HG02571 (cell line): ENCODE data around the gene DNAH14.
"Not testable (repeated sequence)": the region's sequence is repeated elsewhere in the genome, so short reads cannot be mapped to it uniquely, and the experiment has no call there.

Experiments used
- ATAC-seq: cut with Tn5 transposase; IDR thresholded peaks from one replicate; pipeline ENCODE4 v1.9.1; 2021; ENCODE audit warnings: mild to moderate bottlenecking, moderate library complexity; ENCODE audit not compliant: unreplicated experiment

Gene DNAH14

DNA sequence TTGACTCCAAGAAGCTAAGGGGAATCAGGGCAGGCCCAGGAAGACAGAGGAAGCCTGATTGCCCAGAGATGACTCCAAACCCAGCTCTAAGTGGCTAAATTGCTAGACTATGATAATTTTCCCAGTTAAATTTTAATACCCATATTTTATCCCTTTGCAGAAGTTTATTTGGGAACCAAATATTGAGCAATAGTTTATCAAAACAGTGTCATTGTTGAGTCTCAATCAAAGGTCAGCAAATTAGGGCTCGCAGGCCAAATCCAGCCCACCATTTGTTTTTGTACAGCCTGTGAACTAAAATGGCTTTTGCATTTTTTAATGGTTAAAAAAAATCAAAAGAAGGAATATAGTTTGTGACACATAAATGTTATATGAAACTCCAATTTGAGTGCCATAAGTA, 451.2 kb downstream of the DNAH14 start:
- no peak for ATAC-seq

DNA sequence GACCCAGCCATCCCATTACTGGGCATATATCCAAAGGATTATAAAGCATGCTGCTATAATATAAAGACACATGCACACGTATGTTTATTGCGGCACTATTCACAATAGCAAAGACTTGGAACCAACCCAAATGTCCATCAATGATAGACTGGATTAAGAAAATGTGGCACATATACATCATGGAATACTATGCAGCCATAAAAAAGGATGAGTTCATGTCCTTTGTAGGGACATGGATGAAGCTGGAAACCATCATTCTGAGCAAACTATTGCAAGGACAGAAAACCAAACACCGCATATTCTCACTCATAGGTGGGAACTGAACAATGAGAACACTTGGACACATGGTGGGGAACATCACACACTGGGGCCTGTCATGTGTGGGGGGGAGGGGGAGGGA, 457.4 kb downstream of the DNAH14 start:
- ATAC-seq: not testable (repeated sequence)

DNA sequence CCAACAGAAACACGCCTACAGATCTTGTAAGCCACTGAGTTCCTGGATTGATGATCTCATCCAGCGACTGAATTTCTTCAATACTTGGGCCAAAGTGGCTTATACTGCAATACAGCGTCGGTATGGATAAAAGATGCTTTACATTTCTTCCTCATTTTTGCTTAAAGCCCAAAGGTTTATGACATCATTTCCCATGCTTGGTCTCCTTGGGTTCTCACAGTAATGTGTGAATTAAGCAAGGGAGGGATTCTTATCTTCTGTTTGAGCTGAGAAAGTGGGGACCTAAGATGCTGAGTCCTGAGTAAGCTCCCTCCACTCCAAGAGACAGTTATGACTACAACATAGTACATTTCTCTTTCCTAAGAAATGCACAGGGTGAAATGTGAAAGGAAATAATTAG, 458.9 kb downstream of the DNAH14 start:
- ATAC-seq: no peak

DNA sequence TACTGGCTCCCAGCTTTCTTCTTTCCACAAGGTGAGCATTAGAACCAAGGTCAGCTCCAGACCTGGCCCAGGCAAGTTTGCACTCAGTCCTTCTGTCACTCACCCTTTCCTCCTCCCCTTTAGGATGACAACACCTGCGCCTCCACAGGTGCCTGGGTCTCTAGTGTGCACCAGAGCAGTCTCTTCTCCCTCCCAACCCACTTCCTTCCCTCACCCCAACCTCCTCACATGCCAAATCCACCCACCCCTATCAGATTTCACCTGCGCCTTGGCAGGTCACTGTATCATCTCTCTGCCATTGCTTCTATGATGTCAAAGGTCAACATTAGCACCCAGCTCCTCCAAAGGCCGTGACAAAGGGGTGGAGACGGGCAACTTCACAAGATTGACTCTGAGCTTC, 460.4 kb downstream of the DNAH14 start:
- ATAC-seq: no peak

DNA sequence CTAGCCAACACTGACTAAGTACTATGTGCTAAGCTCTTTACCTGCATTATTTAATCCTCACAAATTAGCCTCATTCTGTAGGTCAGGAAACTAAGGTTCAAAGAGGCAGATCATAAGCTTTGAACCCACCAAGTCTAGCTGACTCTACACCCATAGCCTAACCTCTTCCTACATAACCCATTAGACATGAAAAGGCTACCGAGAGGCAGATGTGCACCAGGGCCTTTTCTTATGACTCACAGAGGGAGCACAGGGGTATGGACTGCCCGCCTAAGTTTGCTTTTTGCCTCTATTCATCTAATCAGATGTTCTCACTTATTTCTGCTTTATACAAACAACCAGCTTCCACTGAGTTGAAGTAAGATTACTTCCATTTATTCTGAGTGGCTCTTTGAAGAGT, 466.9 kb downstream of the DNAH14 start:
- no peak for ATAC-seq

DNA sequence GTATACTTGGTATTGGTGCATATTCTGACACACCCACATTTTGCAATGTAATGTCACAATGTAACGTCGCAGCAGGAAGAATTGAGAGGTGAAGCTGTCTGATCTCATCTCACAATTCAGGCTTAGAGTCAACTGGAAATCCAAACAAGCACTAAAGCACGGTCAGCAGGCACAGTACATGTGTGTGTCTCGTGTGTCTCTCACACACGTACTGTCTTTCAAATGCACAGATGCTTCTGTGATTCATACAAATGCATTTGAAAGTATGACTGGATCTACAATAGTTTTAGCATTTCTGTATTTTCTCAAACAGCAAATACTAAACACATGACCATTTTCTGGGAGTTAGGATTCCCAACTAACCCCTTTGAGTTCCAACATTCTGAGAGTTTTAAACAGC, 471.5 kb downstream of the DNAH14 start:
- ATAC-seq: no peak

DNA sequence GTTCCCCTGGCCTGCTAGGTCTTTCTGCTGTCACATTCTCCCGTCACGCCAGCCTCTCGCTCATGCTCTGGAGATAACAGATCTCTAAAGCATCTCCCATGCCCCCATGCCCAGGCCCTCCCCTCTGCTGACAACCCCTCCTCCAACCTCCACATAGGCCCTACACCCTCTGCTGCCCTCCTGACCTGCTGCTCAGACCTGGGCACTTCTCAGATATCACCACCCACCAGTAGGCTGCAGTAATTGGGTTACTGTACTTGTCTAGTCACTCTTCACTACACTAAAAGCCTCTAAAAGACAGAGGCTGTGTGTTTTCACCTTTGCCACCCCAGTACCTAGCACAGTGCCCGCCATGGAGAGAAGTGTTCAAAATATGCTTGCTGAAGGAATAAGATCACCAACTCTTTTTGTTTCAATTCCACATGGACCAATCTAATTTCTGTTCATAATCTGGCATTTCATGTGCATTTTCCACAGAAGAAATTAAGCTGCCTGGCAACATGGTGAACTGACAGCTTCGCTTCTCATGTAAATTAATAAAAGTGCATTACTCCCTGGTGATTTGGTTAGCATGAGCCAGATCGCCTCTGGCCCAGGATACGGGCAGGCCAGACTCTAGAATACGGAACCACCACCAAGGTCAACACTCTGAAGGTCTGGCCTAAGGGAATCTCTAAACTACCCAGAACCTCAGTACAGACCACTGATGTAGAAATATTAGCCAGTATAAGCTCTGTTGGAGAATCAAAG, 477.7 kb downstream of the DNAH14 start:
- no peak for ATAC-seq

DNA sequence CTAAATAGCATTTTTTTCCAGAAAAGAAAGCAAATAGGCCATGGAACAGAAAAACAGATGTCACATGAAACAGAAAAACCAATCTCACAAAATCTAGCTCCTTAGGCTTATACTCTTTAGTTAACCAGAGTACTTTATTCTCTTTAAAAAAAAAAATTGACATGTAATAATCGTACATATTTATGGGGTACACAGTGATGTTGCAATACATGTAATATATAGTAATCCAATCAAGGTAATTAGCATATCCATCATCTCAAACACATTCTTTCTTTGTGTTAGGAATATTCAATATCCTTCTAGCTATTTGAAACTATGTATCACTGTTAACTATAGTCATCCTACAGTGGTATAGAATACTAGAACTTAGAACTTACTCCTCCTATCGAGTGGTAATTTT, 478.3 kb downstream of the DNAH14 start:
- no peak for ATAC-seq

DNA sequence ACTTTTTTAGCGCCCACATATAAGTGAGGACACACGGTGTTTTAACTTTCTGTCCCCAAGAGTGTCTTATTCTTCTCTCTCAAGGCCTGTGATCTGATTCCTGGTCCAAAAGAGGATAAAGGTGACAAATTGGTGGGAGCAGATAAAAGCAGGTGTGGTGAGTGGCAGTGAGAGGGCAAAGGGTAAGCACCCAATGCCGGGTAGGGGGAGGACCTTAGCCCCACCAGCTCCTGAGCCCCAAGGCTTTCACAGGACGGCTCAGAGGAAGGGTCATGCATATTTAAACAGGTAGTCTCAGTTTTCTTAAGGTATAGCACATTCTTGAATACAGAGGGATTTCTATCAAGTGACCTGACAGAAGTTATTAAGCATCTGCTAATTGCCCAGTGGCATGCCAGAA, 478.8 kb downstream of the DNAH14 start:
- ATAC-seq: no peak

DNA sequence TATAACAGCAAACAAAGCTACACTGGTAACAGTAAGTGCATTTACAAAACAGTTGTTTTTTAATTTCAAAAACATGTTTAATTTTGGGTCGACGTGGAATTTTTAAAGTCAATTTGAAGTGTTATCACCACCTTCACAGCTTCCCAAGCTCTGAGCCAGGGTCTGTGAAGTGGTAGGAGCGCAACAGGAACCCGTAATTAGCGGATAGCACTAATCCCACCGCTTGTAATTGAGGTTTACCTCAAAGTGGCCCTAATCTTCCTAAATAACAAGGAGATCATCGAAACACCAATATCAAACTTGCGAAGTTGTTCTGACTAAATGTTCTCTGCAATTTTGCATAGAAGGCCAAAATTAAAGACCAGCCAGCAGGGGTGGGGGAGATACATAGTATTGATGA, 479.6 kb downstream of the DNAH14 start:
- no peak for ATAC-seq

DNA sequence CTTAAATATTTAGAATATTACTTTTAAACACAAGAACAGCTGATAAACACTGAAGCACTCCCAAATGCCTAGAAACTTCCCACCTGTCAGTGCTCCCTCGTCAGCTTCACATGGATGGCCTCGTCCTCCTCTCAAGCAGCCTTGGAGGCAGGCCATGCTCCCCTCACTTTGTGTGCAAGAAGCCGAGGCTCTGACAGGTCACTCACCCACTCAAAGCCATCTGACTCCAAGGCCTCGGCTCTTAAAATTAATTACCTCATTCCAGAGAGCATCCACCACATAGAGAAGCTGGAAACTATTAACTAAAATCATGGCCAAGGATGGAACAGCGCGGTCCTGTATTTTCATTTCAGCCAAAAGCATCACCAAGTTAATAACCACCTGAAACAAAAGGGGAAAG, 480.6 kb downstream of the DNAH14 start:
- no peak for ATAC-seq

DNA sequence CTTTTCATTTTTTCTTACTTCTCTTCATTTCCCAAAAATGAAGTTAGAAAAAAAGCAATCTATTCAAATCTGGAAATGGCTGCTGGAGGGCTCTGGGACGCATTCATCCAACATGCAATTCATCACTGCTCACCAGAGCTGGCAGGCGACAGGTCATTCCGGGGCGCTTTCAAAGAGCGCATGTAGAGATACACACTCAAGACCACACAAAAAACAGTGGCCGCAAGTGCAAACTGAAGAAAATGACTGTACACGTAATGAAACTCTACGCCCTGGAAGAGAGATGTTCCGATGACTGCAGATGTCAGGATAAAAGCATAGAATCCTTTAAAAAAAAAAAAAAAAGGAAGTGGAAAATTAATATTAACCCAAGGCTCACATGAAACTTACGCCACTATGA, 482.8 kb downstream of the DNAH14 start:
- ATAC-seq: no peak

DNA sequence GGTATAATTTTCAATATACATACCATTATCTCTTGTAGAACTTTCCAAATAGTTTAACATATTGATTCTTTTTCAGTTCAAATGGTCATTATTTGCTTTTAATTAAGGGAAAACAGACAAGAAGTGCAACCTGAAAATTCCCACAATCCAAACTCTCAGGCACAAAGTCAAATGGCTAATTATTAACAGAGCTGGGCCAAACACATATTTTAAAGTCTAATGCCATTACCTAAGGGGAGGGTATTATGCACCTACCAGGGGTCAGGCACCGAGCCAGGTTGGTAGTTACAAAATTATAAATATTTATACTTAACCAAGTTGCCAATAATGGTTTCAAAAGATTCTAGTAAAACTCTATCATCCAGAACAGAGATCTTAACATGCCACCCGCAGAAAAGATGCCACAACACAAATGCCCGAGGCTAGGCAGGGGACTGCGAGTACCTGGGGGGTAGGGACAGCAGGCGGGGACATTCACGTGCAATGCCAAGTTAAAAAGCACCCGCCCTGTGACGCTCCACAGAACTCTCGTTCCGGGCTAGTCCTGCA, 483.4 kb downstream of the DNAH14 start:
- ATAC-seq: no peak

DNA sequence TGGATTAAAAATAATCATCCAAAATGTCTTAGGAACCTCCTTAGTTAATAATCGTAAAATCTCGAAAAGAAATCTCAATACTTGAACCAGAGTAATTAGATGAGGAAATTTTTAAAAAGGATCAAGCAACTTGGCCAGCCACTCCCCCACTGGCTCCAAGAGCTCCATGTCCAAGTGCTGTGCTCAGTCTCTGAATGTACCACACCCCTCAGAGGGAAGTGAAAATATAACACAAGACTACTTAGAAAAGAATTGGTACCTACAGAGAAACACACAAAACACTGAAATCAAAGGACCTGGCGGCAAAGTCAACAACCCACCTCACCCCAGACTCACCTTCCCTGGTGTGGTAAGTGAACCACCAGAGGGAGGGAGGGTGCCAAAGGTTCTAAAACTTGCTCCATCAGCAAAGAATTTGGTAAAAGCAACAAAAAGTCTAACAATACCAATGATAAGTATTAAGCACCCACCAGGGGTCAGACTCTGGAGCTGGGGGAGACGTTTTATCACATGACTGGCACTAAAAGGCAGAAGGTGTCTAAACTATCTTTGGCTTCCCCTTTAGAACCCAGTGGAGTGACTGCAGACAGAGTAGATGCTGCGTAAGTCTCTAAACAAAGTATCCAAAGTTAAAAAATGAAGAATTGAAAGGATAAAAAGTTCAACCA, 484.4 kb downstream of the DNAH14 start:
- no peak for ATAC-seq

DNA sequence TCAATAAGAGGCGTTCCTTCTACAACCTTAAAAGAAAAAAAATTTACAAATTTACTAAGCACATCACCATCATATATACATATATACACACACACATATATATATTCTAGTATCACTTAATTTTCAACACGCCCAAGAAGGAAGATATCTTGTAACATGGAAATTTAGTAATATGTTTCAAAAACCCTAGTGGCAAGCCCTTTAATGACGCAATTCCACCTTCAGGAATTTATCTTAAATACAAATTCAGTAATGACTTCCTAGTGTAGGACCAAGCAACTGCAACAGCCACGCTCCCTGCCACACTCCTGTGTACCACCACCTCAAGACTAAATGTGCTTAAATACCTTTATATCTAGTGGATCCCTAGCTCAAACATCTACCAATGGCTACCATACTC, 485.8 kb downstream of the DNAH14 start:
- ATAC-seq: no peak

DNA sequence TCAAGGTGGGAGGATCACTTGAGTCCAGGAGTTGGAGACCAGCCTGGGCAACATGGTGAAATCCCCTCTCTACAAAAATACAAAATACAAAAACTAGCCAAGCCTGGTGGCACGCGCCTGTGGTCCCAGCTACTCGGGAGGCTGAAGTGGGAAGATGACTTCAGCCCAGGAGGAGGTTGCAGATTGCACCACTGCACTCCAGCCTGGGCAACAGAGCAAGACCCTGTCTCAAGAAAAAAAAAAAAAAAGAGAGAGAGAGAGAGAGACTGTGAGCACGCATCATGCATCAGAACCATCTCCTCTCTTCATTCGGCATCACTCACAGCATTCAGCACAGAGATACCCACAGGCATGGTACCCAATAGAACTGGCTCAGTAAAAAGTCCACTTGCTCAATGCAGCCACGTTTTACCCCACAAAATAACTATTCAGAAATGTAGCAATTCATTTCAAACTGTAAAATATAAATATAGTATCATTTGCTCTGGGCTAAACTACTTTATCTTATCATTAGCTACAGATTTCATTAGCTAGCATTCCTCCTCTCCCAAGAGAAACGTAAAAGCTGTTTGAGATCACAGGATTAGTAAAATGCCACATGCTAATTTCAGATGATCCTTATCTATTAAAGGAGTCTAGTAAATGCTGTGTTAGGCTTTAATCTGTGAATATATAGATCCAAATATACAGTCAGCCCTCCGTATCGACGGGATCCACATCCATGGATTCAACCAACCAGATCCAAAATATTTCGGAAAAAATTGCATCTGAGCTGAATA, 486.7 kb downstream of the DNAH14 start:
- no peak for ATAC-seq

DNA sequence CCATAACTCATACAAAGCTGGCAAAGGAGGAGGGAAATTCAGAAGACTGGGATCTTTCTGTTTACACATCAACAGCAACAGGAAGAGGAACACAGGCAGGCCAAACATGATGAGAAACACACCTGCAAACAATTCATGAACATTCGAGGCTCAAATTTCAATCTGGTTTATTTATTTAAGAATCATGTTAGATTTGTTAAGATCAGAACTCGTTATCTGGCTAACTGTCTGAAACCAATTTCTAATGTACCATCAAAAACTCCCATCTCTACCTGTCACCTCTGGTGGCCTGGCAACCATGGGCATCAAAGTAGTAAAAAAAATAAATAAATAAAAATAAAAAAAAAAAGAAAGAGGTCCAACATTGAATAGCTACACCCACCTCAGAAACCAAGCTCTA, 488.6 kb downstream of the DNAH14 start:
- ATAC-seq: no peak

DNA sequence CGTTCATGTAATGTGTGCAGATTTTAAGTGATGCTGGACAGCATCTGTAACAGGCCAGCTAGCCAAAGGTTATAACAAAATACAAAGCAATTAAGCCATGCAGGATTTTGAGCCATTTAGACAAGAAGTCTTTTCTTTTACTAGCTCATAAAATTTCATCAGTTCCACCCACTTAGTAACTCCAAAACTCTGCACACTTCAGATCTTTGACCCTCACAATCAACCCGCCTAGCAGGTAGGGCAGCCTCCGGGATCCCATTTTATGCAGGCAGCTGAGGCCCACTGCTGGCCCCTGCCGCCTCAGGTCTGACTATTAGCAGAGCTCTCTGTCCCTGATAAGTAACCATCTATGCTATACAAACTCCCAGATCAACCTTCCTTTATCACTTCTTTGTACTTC, 489.1 kb downstream of the DNAH14 start:
- no peak for ATAC-seq

DNA sequence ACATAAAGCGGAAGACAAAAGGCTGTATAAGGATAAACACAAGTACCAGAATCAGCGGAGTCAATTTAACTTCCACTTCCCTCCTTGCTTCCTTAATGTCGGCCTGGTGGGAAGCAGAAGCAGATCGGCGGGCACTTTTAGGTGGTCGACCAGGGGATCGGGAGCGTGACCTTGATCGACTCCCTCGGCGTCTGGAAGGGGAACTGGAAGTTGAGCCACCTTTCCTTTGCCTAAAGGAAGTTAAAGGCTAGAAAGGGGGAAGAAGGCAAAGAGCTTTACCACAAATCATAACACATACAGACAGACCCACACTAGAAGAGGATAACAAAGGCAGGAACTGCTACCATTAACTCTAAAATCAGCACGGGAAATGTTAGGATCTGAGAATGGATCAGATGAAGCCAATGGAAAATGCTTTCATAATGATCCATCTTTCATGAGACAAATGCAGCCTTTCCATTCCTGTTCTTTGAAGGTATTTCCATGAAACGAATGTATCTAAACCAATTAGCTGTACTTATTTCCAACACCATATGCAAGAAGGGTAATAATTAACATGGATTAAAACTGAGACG, 492.6 kb downstream of the DNAH14 start:
- no peak for ATAC-seq

DNA sequence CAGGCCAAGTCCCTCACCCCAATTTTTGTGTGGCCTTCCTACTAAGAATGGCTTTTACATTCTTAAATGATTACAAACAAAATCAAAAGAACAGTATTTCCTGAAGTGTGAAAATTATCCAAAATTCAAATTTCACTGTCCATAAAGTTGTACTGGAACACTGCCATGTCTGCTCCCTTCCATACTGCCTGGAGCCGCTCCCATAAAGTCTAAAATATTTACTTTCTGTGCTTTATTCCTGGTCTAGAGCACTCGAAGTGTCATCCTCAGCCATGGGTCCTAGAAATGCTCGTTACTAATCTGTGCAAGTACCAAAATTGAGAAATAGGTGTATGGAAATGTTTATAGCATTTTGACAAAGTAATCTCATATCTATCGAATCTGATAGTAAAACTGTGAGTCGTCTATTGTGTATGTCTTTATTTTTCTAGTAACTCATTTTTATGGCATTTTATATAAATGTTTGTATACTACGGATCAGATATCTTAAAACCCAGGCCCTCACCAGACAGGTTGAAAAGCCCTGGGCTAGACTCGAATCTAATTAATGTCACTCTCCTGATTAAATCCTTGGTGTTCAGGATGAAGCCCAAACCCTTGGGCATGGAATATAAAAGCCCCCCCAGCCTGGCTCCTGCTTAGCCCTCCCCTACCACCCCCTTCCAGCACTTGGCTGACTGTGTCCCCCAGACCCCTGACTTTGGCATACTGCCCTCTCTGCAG, 493.5 kb downstream of the DNAH14 start:
- ATAC-seq: no peak

DNA sequence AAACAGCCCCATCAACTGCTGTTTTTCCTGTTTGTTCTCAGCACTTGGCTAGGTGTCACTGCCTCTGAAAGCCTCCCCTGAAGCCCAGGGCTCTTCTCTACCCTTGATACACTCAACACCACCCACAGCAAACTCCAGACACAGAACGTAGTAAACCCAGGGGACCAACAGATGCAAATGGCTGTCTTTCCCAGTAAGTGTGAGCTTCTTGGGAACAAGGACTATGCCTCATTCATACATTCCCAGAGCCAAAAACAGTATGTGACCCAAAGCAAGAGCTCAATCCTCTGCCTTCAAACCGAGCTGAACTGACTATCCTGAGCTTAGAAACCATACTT, 494.0 kb downstream of the DNAH14 start:
- no peak for ATAC-seq
